Measurements from ENCODE around the gene OSBPL8.

Gene OSBPL8

GRCh38 chr12:76555797-76556196 is 3.8 kb downstream of the OSBPL8 start:
- Histone ChIP-seq H3K9me3 (ENCODE audit: control extremely low read depth in 1 of 5, control insufficient read depth in 4 of 5, insufficient read depth in 2 of 5, low read depth in 1 of 5, low read length in 4 of 5) (no peaks in the 10 kb centered on the region), H3K4me3 (ENCODE audit: control insufficient read depth in 1 of 7, extremely low read depth in 1 of 7, insufficient read depth in 4 of 7, low read depth in 2 of 7, low read length in 6 of 7) (no peak overlapping the region), H3K4me1 (ENCODE audit: control extremely low read depth in 1 of 4, control insufficient read depth in 4 of 4, insufficient read depth in 4 of 4, low read length in 3 of 4) (peaks cover 21 to 60% (median 36%) of the 10 kb centered on the region in 4 experiments), H3K27me3 (replicated peaks in 2 of 5; ENCODE audit: control insufficient read depth in 4 of 5, insufficient read depth in 5 of 5, low read length in 4 of 5) (no peaks in the 10 kb centered on the region), H3K27ac (ENCODE audit: insufficient read depth in 1 of 2, low read depth in 1 of 2, low read length in 2 of 2, poor library complexity in 1 of 2, severe bottlenecking in 2 of 2) (no peak overlapping the region), H3K36me3 (ENCODE audit: control insufficient read depth in 4 of 4, insufficient read depth in 4 of 4, low read length in 3 of 4) (no peaks in the 10 kb centered on the region)
- ChIA-PET CTCF (interaction anchor here (0.9 kb wide), 1 partner anchor 33 kb away, joined by 3 read pairs; no protein-coding TSS in a partner anchor), POLR2A (no interaction called here)
- 79% methylated on average over 2 of the region's 2 CpGs for WGBS (ENCODE audit: insufficient coverage)
- no peak for DNase-seq

- H3K9me3 ChIP-seq (ENCODE audit: control extremely low read depth in 1 of 5, control insufficient read depth in 4 of 5, insufficient read depth in 2 of 5, low read depth in 1 of 5, low read length in 4 of 5): no peaks in the 10 kb centered on the region
- H3K27ac ChIP-seq (ENCODE audit: insufficient read depth in 1 of 2, low read depth in 1 of 2, low read length in 2 of 2, poor library complexity in 1 of 2, severe bottlenecking in 2 of 2): no peak overlapping the region
- WGBS (ENCODE audit: insufficient coverage): 97% methylated on average over 4 of the region's 7 CpGs
- DNase-seq: peak in 1 of 3 donors; percentile 15
- ChIA-PET CTCF (no interaction called here), POLR2A (interaction anchor here (0.6 to 1.2 kb wide), 3 partner anchors 12 to 92 kb away, joined by 3 to 4 read pairs (median 3); no protein-coding TSS in a partner anchor)
- H3K4me1 ChIP-seq (ENCODE audit: control extremely low read depth in 1 of 4, control insufficient read depth in 4 of 4, insufficient read depth in 4 of 4, low read length in 3 of 4): peaks cover 21 to 56% (median 33%) of the 10 kb centered on the region in 4 experiments
- H3K36me3 ChIP-seq (ENCODE audit: control insufficient read depth in 4 of 4, insufficient read depth in 4 of 4, low read length in 3 of 4): no peaks in the 10 kb centered on the region
- no peaks in the 10 kb centered on the region for H3K27me3 ChIP-seq (replicated peaks in 2 of 5; ENCODE audit: control insufficient read depth in 4 of 5, insufficient read depth in 5 of 5, low read length in 4 of 5)
- H3K4me3 ChIP-seq (ENCODE audit: control insufficient read depth in 1 of 7, extremely low read depth in 1 of 7, insufficient read depth in 4 of 7, low read depth in 2 of 7, low read length in 6 of 7): no peak overlapping the region
Observed at GRCh38 chr12:76555231-76555767, 4.3 kb downstream of the OSBPL8 start.

DNA sequence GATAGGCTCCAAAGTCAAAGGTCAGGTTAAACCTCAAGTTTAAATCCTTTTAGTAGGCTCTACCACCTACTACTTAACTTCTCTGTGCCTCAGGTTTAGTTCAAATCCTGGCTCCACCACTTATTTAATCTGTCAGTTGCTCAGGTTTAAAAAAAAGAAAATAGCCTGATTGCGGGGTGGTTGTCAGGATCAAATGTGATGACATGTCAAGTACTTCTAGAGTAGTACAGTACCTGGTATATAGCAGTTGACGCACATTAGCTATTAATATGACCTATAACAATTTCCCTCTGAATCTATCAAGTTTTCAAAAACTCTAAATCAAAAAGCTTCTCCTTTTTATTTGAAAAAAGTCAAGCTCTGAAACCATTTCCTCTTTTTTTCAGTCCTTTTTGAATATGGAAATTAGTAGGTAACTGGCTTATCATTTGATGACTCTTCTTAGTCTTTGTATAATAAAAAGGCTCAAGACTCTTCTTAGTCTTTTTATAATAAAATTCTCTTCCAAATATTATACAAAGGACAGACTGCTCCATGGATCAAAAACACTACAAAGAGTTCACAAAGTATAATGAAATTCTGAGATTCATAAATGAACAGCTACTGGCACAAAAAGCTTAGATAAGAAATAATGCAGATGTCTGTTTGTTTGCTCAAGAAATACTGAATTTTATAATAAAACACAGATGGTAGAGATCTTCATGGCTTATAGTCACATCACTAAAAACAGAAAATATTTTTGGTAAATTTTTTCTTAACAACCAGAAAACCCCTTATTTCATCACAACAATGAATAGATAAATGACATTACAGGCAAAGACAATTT is 5.0 kb downstream of the OSBPL8 start:
- POLR2A ChIA-PET: interaction anchor here (0.6 to 1.2 kb wide), 3 partner anchors 11 to 91 kb away, joined by 3 to 4 read pairs (median 3); no protein-coding TSS in a partner anchor
- DNase-seq: peak; percentile 16 to 65 (median 58)
- Histone ChIP-seq H3K9me3 (ENCODE audit: control extremely low read depth in 1 of 5, control insufficient read depth in 4 of 5, insufficient read depth in 2 of 5, low read depth in 1 of 5, low read length in 4 of 5) (no peaks in the 10 kb centered on the region), H3K27me3 (replicated peaks in 2 of 5; ENCODE audit: control insufficient read depth in 4 of 5, insufficient read depth in 5 of 5, low read length in 4 of 5) (no peaks in the 10 kb centered on the region), H3K4me3 (ENCODE audit: control insufficient read depth in 1 of 7, extremely low read depth in 1 of 7, insufficient read depth in 4 of 7, low read depth in 2 of 7, low read length in 6 of 7) (no peak overlapping the region), H3K27ac (ENCODE audit: insufficient read depth in 1 of 2, low read depth in 1 of 2, low read length in 2 of 2, poor library complexity in 1 of 2, severe bottlenecking in 2 of 2) (peak overlapping the region in 1 of 2 experiments; percentile 6), H3K36me3 (ENCODE audit: control insufficient read depth in 4 of 4, insufficient read depth in 4 of 4, low read length in 3 of 4) (no peaks in the 10 kb centered on the region), H3K4me1 (ENCODE audit: control extremely low read depth in 1 of 4, control insufficient read depth in 4 of 4, insufficient read depth in 4 of 4, low read length in 3 of 4) (peaks cover 21 to 50% (median 30%) of the 10 kb centered on the region in 4 experiments)
- CTCF ChIA-PET: no interaction called here
- no CpG with 5 or more reads among the region's 2 CpGs for WGBS (ENCODE audit: insufficient coverage)

GRCh38 chr12:76552343-76552938 is 7.1 kb downstream of the OSBPL8 start:
- no peaks in the 10 kb centered on the region for H3K9me3 ChIP-seq (ENCODE audit: control extremely low read depth in 1 of 5, control insufficient read depth in 4 of 5, insufficient read depth in 2 of 5, low read depth in 1 of 5, low read length in 4 of 5)
- no peak overlapping the region for H3K27ac ChIP-seq (ENCODE audit: insufficient read depth in 1 of 2, low read depth in 1 of 2, low read length in 2 of 2, poor library complexity in 1 of 2, severe bottlenecking in 2 of 2)
- H3K4me1 ChIP-seq (ENCODE audit: control extremely low read depth in 1 of 4, control insufficient read depth in 4 of 4, insufficient read depth in 4 of 4, low read length in 3 of 4): peaks cover 13 to 43% (median 18%) of the 10 kb centered on the region in 4 experiments
- no CpG with 5 or more reads among the region's 3 CpGs for WGBS (ENCODE audit: insufficient coverage)
- POLR2A ChIA-PET: no interaction called here
- no peaks in the 10 kb centered on the region for H3K27me3 ChIP-seq (replicated peaks in 2 of 5; ENCODE audit: control insufficient read depth in 4 of 5, insufficient read depth in 5 of 5, low read length in 4 of 5)
- no peak for DNase-seq
- CTCF ChIA-PET: no interaction called here
- H3K4me3 ChIP-seq (ENCODE audit: control insufficient read depth in 1 of 7, extremely low read depth in 1 of 7, insufficient read depth in 4 of 7, low read depth in 2 of 7, low read length in 6 of 7): no peak overlapping the region
- H3K36me3 ChIP-seq (ENCODE audit: control insufficient read depth in 4 of 4, insufficient read depth in 4 of 4, low read length in 3 of 4): no peaks in the 10 kb centered on the region

DNA sequence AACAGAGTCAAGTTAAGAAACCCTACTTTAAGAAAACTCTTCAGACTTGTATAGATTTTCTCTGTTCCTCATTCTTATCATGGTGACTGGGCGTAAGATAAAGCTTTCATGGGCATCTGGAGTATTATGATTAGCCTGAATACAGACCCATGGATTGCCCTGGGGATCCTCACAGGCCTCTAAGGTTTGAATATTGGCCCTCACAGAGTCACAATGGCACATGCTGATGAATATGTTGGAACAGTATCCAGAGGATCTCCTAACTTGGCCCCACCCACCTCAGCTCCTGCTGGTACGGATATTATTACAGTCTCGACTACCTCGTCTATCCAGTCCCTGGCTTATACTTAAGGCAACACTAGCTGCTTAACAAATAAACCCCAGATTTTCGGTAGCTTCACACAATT is 8.1 kb downstream of the OSBPL8 start:
- no peak overlapping the region for H3K27ac ChIP-seq (ENCODE audit: insufficient read depth in 1 of 2, low read depth in 1 of 2, low read length in 2 of 2, poor library complexity in 1 of 2, severe bottlenecking in 2 of 2)
- H3K36me3 ChIP-seq (ENCODE audit: control insufficient read depth in 4 of 4, insufficient read depth in 4 of 4, low read length in 3 of 4): no peaks in the 10 kb centered on the region
- CTCF ChIA-PET: interaction anchor here (1.6 kb wide), 1 partner anchor 8 kb away, joined by 4 read pairs; the partner anchor contains the start of gene OSBPL8
- DNase-seq: peak; percentile 42 to 74 (median 58)
- POLR2A ChIA-PET: no interaction called here
- no peak overlapping the region for H3K4me3 ChIP-seq (ENCODE audit: control insufficient read depth in 1 of 7, extremely low read depth in 1 of 7, insufficient read depth in 4 of 7, low read depth in 2 of 7, low read length in 6 of 7)
- 96% methylated on average over 4 of the region's 5 CpGs for WGBS (ENCODE audit: insufficient coverage)
- no peaks in the 10 kb centered on the region for H3K9me3 ChIP-seq (ENCODE audit: control extremely low read depth in 1 of 5, control insufficient read depth in 4 of 5, insufficient read depth in 2 of 5, low read depth in 1 of 5, low read length in 4 of 5)
- H3K27me3 ChIP-seq (replicated peaks in 2 of 5; ENCODE audit: control insufficient read depth in 4 of 5, insufficient read depth in 5 of 5, low read length in 4 of 5): no peaks in the 10 kb centered on the region
- H3K4me1 ChIP-seq (ENCODE audit: control extremely low read depth in 1 of 4, control insufficient read depth in 4 of 4, insufficient read depth in 4 of 4, low read length in 3 of 4): peaks cover 11 to 33% (median 13%) of the 10 kb centered on the region in 4 experiments

GRCh38 chr12:76549131-76549530 is 10.4 kb downstream of the OSBPL8 start:
- DNase-seq: no peak
- H3K4me1 ChIP-seq (ENCODE audit: control extremely low read depth in 1 of 4, control insufficient read depth in 4 of 4, insufficient read depth in 4 of 4, low read length in 3 of 4): peaks cover 2 to 20% (median 5%) of the 10 kb centered on the region in 4 experiments
- WGBS (ENCODE audit: insufficient coverage): 92% methylated on average over 3 of the region's 4 CpGs
- no peaks in the 10 kb centered on the region for H3K9me3 ChIP-seq (ENCODE audit: control extremely low read depth in 1 of 5, control insufficient read depth in 4 of 5, insufficient read depth in 2 of 5, low read depth in 1 of 5, low read length in 4 of 5)
- no peak overlapping the region for H3K4me3 ChIP-seq (ENCODE audit: control insufficient read depth in 1 of 7, extremely low read depth in 1 of 7, insufficient read depth in 4 of 7, low read depth in 2 of 7, low read length in 6 of 7)
- ChIA-PET POLR2A (no interaction called here), CTCF (no interaction called here)
- H3K27me3 ChIP-seq (replicated peaks in 2 of 5; ENCODE audit: control insufficient read depth in 4 of 5, insufficient read depth in 5 of 5, low read length in 4 of 5): no peaks in the 10 kb centered on the region
- no peak overlapping the region for H3K27ac ChIP-seq (ENCODE audit: insufficient read depth in 1 of 2, low read depth in 1 of 2, low read length in 2 of 2, poor library complexity in 1 of 2, severe bottlenecking in 2 of 2)
- H3K36me3 ChIP-seq (ENCODE audit: control insufficient read depth in 4 of 4, insufficient read depth in 4 of 4, low read length in 3 of 4): no peaks in the 10 kb centered on the region

All from common myeloid progenitor, CD34-positive (primary cell).